GM21381 (cell line): ENCODE data around the gene CDK11B.
"Not testable (repeated sequence)": the region's sequence is repeated elsewhere in the genome, so short reads cannot be mapped to it uniquely, and the experiment has no call there.

ENCODE experiments used
- ATAC-seq: cut with Tn5 transposase; IDR thresholded peaks from one replicate; pipeline ENCODE4 v1.9.1; 2021; ENCODE audit warnings: mild to moderate bottlenecking, moderate library complexity; ENCODE audit not compliant: unreplicated experiment

The CDK11B gene

GRCh38 chr1:1600861-1601563 is 57.8 kb downstream of the CDK11B start:
- ATAC-seq = no peak

- ATAC-seq = no peak
Observed at GRCh38 chr1:1599935-1600860, 58.6 kb downstream of the CDK11B start, which contains the start of gene FNDC10. Gene FNDC10, minus strand, starts transcription at chr1:1600135. Its CDS starts 120 bp downstream, at chr1:1600015.

DNA sequence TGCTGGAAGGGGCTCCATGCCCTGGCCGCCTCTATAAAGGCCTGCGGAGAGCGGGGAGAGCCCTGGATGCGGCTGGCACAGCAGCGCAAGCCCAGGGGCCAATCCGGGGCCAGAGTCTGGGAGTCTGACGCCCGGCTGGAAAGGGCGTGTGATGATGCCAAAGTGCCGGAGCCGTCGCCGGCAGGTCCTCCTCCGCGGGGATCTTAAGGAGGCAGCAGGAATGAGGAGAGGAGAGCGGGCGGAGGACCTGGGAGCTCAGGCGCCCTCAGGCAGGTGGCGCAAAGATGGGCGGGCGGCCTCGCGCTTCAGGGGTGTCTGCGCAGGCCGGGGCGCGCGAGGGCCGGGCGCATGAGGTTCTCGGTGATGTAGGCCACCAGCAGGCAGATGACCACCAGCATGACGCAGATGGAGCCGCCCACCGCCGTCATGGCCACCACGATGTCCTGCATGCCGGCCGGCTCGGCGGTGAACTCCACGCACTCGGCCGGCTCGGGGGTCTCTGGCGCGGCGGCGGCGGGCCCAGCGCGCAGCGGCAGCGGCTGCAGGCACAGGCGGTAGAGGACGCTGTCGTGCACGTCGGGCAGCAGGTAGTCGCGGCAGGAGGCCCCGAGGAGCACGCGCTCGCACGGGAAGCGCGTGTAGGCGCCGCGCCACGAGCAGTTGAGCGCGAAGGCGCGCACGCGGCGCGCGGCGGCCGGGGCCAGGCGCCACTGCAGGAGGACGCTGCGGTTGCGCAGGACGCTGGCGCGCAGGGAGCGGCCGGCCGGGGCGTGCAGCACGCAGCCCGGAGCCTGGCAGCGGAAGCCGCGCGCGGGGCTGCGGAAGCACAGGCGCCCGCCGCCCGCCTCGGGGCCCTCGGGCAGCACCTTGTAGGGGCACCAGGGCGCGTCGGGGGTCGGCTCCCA is 59.5 kb downstream of the CDK11B start:
- ATAC-seq = no peak

DNA sequence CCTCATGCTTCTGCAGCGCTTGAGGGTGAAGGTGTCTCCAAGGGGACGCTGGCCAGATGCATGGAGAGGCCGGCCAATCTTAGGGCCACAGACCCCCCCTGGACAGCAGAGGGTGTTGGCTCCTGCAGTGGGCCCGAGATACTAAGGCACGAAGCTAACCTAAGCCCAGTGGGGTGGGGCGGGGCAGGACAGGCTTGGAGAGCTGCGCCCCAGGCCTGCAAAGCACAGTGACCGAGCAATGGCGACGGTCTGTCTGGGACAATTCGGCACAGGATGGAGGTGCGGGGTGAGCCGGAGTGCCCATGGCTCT is 60.1 kb downstream of the CDK11B start:
- ATAC-seq = no peak

DNA sequence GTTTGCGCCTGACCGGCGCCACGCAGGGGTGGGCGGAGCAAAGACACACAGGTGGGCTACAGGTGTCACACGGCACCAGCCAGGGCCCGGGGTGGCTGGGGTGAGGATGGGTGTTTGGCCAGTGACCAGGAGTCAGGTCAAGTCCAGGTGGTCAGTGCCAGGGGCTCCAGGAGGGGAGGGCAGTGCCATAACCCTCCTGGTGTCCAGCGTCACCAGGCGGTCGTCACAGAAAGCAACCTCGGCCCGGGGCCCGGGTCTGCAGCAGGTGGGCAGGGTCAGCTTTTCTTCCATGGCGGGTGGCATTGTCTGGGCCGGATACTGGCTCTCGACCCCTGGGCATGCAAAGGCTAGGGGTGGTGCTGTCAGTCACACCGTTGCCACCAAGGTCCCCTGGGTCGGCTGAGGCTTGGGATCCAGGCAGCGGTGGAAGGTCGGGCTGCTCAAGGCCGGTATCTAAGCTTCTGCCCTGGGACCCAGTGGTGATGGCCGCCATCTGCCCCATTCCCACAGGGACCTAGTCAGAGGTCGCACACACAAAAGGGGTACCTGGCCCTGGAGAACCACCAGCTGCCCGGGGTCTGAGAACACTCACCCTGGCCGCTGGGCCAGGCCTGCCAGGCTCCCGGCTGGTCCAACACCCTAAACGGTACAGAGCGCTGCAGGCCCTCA is 60.6 kb downstream of the CDK11B start:
- no peak for ATAC-seq

GRCh38 chr1:1597275-1597930 is 61.4 kb downstream of the CDK11B start:
- ATAC-seq = no peak

DNA sequence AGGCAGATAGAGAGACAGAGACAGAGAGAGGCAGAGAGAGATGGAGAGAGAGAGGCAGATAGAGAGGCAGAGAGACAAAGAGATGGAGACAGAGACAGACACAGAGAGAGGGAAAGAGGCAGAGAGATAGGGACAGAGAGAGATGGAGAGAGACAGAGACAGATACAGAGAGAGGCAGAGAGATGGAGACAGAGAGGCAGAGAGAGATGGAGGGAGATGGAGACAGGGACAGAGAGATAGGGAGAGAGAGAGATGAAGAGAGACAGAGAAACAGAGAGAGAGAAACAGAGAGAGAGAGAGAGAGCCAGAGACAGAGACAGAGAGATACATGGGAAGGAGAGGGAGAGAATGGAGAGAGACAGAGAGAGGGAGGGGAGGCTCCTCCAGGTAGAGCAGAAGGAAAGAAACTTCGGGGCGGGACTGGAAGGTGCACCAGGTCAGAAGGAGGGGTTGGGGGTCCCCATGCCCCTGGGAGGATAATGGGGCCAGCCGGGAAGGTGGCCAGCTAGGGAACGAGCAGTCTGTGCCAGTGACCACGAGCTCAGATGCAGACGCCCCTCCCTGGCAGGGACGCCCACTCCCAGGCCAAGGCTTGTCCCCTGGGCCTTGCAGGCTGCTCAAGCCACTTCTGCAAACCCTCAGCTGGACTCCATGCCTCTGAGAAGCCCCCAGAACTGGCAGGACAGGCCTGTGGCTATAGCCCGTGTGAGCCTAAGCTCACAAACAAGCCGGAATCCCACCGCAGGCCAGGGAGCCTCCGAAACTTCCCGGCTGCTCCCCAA is 62.1 kb downstream of the CDK11B start:
- no peak for ATAC-seq

DNA sequence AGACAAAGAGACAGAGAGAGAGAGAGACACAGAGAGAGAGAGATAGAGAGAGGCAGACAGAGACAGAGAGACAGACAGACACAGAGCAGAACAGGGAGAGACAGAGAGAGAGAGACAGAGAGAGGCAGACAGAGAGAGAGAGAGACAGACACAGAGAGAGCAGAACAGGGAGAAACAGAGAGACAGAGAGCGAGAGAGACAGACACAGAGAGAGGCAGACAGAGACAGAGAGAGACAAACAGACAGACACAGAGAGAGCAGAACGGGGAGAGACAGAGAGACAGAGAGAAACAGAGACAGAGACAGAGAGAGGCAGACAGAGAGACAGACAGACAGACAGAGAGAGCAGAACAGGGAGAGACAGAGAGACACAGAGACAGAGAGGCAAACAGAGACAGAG is 63.5 kb downstream of the CDK11B start:
- ATAC-seq = not testable (repeated sequence)

DNA sequence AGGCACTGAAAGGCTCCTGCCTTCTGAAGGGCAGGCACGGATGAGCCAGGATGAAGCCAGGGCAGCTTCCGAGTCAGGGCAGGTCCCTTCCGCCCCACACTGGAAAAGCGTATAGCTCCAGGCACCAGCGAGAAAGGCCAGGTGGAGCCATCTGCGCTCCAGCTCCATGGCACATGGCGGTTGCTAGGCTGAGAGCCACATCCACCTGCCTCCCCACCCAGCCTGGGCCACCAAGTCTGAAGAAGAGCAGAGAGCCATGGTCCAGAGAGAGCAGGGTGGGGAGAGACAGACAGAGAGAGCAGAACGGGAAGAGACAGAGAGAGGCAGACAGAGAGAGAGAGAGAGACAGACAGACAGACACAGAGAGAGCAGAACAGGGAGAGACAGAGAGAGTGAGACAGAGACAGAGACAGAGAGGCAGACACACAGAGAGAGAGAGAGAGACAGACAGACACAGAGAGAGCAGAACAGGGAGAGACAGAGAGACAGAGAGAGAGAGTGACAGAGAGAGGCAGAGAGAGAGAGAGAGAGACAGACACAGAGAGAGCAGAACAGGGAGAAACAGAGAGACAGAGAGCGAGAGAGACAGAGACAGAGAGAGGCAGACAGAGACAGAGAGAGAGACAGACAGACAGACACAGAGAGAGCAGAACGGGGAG is 64.1 kb downstream of the CDK11B start:
- no peak for ATAC-seq

GRCh38 chr1:1593834-1594601 is 64.8 kb downstream of the CDK11B start:
- no peak for ATAC-seq

DNA sequence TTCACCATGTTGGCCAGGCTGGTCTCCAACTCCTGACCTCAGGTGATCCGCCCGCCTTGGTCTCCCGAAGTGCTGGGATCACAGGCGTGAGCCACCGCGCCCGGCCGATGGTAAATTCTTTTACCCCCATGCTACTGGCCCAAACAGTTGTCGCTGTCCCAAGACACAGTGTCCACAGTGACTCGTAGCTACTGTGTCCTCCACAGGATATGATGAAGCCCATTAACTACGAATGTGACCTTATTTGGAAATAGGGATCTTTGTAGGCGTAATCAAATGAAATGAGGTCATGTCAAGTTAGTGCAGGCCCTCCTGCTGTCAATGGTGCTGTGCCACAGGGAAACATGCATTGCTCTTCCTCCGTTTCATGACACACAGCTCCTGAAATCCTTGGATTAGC is 67.4 kb downstream of the CDK11B start:
- ATAC-seq = no peak
